Suprapubic skin (tissue), 3 donors: ENCODE results near the gene SLC4A8.

Source experiments
- POLR2AphosphoS5 ChIP-seq, 3 donors: sonication (generic); formaldehyde crosslinking; IDR thresholded peaks; one replicate each; pipeline ENCODE4 v1.6.1; 2017; ENCODE audit warnings: antibody characterized with exemption in 3 of 3
- TF ChIP-seq, protein P1 (sequence below), 2 donors: fragments of 200-600 bp in 1 of 2; fragments of 450-650 bp in 1 of 2; sonication (generic) in 1 of 2; IDR thresholded peaks; one replicate each; pipeline ENCODE4 v1.5.1; 2016 to 2019; ENCODE audit warnings: antibody characterized with exemption in 2 of 2, mild to moderate bottlenecking in 1 of 2, moderate library complexity in 1 of 2

- TF ChIP-seq, protein P1, sequence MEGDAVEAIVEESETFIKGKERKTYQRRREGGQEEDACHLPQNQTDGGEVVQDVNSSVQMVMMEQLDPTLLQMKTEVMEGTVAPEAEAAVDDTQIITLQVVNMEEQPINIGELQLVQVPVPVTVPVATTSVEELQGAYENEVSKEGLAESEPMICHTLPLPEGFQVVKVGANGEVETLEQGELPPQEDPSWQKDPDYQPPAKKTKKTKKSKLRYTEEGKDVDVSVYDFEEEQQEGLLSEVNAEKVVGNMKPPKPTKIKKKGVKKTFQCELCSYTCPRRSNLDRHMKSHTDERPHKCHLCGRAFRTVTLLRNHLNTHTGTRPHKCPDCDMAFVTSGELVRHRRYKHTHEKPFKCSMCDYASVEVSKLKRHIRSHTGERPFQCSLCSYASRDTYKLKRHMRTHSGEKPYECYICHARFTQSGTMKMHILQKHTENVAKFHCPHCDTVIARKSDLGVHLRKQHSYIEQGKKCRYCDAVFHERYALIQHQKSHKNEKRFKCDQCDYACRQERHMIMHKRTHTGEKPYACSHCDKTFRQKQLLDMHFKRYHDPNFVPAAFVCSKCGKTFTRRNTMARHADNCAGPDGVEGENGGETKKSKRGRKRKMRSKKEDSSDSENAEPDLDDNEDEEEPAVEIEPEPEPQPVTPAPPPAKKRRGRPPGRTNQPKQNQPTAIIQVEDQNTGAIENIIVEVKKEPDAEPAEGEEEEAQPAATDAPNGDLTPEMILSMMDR (IDR thresholded peaks at IDR 0.05), result no peak
- TF ChIP-seq POLR2AphosphoS5 (IDR thresholded peaks at IDR 0.05), result no peak
Measured at GRCh38 chr12:51401900-51402299, 22.7 kb upstream of the SLC4A8 start.
